Fibroblast of skin of left quadriceps (primary cell): ENCODE measurements around the gene ATG7.

Experiments
- DNase-seq, 2 experiments: peaks; one replicate each; pipeline ENCODE4 v3.0.0-alpha.2; 2013; ENCODE audit warnings: low read depth in 2 of 2

ATG7 gene

DNA sequence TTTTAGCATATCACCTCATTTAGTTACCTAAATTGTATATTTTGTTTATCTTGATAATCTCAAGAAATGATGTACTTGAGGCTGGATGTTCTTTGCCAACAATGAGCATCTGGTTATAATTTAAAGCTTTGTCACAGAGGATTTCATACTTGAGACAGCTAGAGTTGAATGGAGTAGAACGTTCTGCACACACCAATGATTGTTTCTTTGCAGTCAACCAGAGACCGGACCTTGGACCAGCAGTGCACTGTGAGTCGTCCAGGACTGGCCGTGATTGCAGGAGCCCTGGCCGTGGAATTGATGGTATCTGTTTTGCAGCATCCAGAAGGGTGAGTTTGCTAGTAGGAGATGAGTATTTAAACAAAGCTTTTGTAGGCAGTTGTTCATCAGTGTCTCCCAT, 90.4 kb downstream of the ATG7 start:
- no peak for DNase-seq

GRCh38 chr3:11363715-11364114, 91.5 kb downstream of the ATG7 start:
- no peak for DNase-seq

DNA sequence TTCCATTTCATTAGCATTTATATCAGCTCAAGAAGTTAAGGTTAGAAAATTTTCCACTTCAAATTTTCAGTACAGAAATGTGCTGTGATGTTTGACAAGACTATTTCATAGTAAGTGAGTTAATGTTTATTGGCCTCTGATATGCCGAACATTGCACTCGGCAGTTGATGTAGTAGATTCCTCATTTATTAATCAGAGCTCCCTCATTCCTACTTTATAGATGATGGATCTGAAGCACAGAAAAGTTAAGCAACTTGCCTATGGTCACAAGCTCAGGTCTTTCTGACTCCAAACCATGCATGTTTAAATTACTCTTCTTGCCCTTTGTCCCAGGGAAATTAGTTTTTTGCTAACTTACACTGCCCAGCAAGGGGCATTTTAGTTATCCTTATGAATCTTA, 92.0 kb downstream of the ATG7 start:
- DNase-seq = no peak

DNA sequence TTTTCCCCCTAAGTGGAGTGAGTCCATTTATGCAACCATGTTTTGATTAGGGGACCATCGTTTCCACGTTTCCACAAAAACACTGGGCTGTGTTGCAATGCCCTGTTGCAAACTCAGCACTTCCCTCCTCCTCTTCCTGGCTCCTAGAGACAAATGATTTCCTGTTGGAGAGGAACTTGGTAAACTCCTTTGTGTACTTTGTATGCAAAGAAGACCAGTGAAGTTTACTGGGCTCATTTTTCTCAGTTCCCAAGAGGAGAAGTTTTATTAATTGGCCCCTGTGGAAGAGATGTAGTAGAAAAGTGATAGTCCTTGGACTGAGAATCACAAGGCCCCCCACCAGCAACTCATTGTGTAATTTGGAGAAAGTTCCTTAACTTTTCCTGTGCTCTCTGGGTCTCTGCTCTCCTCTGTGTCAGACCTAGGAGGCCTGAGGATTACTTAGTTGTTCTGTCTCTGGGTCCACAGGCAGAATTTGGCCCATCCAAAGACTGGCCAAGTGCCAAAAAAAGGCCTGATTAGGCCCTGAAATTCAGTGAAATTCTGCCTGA, 95.0 kb downstream of the ATG7 start:
- DNase-seq = peak; percentile 51 to 60

DNA sequence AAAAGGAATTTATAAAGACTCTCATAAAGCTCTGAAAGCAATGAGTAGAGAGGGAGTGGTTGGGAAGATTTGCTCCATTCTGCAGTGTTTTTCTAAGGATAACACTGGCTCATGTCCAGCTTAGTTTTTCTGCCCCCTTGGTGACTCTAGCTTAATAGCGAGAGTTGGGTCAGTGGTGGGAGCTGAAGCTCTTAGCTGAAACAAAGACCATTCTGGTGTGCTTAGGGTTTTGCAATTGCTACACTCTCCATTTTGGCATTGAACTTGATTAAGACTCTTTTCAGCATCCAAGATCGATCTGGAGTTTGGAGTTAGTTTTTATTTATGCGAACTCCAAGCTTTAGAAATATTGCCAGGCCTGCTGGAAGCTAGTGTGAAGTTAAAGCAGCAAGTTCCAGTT, 98.0 kb downstream of the ATG7 start:
- DNase-seq = no peak

- no peak for DNase-seq
Observed at GRCh38 chr3:11370966-11371365, 98.8 kb downstream of the ATG7 start.

DNA sequence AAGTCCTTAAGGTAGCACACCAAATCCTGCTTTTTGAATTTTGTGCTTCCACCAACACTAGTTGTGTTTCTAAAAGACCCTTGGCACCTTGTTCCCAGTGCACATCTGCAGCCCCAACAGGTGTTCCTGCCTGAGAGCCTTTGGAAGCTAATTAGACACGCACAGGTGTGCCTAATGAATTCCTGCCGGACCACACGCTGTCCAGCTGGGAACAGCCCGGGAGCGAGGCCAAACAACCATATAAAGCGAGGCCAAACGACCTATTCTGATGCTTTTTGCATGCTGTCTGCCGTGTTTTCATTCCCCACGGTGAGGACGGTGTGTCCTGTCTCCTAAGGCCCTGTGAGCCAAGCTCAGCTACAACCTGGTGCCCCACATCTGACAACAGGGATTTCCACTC, 99.5 kb downstream of the ATG7 start:
- DNase-seq = no peak

- DNase-seq = no peak
Observed at GRCh38 chr3:11373235-11373634, 101.0 kb downstream of the ATG7 start.

DNA sequence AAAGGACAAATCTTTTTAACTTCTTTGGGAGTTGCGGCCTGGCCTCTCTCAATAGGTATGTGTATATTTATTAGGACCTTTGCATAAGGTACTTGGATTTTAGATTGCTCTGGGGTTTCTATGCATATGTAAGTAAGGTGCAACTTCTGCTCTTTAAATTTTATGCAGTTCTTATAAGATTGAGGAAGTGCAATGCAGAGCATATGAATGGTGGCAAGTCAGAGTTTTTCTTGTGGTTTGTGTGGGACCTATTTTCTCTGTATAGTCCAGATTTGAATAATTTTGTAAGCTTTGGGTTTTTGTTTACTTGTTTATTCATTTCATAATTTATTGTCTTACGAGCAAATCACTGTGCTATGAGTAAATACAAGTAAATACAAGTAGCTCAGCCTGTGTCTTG, 101.5 kb downstream of the ATG7 start:
- no peak for DNase-seq

DNA sequence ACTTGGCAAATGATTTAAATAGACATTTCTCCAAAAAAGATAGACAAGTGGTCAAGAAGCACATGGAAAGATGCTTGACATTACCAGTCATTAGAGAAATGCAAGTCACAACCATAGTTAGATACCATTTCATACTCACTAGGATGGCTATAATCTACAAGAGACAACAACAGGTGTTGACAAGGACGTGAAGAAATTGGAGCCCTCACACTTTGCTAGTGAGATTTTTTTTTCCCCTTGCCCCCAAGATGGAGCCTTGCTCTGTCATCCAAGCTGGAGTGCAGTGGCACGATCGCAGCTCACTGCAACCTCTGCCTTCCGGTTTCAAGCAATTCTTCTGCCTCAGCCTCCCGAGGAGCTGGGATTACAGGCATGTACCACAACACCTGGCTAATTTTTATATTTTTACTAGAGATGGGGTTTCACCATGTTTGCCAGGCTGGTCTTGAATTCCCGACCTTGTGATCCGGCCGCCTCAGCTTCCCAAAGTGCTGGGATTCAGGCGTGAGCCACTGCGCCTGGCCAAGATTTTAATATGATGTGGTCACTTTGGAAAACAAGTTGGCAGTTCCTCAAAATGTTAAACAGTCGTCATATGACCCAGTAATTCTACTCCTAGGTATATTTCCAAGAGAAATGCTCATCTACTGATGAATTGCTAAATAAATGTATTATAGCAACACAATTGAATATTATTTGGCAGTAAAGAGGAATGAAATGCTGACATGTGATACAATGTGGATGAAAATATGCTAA, 103.3 kb downstream of the ATG7 start:
- no peak for DNase-seq

DNA sequence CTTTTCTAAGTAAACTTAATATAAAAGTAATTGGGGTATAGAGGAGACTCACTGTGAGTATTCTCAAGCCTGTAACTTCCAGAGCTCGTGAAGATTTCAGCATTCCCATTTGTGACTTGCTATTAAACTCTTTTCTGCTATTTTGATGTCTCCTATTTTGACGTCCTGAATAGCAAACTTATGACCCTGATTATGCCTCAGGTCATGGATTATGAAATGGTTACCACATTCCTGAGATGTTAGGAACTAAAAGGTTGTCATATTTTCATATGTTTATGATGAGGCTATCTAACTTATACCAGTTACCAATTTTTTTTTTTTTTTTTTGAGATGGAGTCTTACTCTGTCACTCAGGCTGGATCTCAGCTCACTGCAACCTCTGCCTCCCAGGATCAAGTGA, 105.5 kb downstream of the ATG7 start:
- no peak for DNase-seq

- peak in 1 of 2 experiments; percentile 53 for DNase-seq
Observed at GRCh38 chr3:11379238-11379823, 107.1 kb downstream of the ATG7 start.

GRCh38 chr3:11379824-11380701, 107.9 kb downstream of the ATG7 start:
- DNase-seq = no peak

- DNase-seq = no peak
Observed at GRCh38 chr3:11381141-11381540, 108.9 kb downstream of the ATG7 start.

DNA sequence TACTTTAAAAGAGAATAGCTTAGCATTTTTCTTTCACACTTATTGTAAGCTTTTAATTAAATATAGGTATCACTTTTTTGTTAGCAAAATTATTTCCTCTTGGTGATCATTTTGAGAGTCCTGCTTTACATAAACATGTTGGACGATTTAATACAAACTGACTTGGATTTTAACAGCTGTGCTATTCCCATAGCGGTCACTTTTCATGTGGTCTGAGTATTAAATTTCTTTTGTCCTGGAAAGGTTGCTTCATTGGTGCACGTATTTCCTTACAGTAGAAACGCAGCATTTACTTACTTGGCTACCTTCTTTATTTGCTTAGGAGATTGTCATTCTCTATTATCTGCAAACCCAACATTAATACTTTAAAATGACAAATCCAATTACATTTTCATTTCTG, 109.4 kb downstream of the ATG7 start:
- no peak for DNase-seq

DNA sequence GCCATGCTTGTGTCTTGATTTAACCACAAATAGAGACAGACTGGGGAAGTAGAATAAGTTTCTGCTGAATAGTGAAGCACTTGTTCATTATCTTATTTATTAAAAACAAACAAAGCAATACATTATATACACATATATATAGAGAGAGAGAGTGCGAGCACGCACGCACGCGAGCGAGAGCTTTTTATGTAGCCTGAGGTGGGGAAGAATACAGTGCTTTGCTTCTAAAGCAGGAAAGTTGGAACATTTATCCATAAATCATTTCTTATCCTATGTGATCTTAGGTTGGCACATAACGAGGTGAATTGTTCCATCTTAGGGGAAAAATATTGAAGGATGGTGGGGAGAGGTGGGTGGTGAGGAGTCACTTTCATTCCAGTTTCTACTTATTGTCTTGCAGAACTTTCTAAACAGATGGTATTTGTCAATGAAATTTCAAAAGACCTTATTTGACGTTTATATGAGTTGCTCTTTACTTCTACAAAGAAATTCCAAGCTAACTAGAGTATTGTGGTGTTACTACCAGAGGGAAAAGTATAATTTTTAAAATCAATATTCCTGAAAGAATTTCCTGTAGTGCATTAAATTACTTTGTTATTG, 110.0 kb downstream of the ATG7 start:
- no peak for DNase-seq

DNA sequence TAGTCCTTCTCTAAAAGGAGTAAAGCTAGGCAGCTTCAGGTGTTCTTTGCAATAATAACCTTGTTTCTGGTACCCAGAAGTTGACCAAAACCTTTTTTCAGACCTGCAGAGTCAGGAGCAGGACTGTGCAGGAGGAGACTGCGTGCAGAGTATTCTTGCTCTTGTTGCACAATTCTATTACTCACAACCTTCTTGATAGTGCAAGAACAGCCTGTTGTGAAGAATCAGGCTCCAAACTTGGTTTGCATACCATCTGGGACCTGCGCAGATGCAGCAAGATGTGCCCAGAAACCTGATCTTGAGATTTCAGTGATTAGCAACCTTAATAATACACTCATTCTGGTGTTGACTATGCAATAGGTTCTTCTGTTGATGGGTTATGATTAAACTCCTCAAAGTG, 111.9 kb downstream of the ATG7 start:
- no peak for DNase-seq

- DNase-seq = no peak
Observed at GRCh38 chr3:11385326-11385725, 113.1 kb downstream of the ATG7 start.

GRCh38 chr3:11385891-11386290, 113.7 kb downstream of the ATG7 start:
- DNase-seq = no peak

GRCh38 chr3:11386465-11387113, 114.4 kb downstream of the ATG7 start:
- peak; percentile 85 to 87 for DNase-seq
